GM21367 (cell line): ENCODE measurements around the gene SEMA3G.

ENCODE experiments used
- ATAC-seq: cut with Tn5 transposase; IDR thresholded peaks from one replicate; pipeline ENCODE4 v1.9.1; 2021; ENCODE audit not compliant: unreplicated experiment

The SEMA3G gene

DNA sequence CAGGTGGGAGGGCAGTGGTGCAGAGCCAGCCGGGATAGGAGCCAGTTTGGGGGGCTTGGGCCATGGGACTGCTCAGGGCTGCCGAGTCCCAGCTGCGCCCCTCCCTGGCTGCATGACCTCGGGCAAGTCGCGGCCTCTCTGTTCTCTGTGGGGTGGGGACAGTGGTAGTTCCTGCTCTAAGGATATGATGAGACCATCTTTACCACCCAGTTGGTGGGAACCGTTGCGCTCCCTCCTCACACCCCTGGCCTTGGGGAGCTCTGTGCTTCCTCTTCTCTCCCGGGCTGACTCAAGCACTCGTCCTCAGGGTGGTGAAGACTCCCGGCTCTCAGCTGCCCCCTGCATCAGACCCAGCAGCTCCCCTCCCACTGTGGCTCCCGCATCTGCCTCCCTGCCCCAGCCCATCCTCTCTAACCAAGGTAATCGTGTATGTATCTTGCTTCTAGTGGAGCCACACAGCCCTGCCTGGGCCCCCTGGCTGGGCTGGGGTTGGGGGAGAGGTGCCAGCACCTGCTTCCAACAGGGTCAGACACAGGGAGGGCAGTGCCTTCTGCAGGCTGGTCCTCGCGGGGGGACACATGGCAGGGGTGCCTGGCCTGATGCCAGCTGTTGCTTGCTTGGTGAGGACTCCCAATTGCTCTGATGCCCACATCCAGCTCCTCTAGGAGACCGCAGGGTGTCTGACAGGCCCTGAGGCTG lies 35.1 kb upstream of the SEMA3G start:
- no peak for ATAC-seq

DNA sequence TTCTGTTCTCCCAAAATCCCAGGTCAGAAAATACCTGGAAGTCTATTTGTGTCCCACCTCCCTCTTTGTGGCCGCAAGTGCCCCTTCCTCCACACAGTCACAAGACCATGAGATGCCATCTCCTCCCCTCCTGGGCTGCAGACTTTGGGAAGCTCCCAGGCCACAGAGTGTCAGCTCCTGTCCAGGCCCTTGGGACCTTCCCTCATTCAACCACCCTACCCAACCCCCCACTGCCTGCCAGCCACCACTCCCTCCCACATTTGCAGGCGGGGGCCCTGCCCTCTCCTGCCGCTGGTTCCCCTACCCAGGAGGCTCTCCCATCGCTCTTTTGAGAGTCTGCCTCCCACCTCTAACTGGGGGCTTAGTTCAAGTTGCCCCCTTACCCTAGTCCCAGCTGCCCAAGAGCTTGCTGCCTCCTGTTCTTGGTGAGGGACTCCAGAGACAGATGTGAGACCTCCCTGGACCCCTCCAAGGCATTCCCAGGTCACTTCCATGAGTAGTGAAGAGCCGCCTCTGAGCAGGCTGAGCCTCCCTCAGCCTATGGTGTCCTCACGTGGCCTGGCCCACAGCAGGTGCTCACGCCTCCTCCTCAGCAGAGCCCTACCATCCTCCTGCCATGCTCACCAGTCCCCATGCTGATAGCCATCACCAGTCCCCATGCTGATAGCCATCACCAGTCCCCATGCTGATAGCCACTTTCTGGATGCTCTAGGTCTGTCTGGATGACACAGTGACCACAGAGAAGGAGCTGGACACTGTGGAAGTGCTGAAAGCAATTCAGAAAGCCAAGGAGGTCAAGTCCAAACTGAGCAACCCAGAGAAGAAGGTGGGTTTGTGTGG lies 34.4 kb upstream of the SEMA3G start:
- no peak for ATAC-seq

DNA sequence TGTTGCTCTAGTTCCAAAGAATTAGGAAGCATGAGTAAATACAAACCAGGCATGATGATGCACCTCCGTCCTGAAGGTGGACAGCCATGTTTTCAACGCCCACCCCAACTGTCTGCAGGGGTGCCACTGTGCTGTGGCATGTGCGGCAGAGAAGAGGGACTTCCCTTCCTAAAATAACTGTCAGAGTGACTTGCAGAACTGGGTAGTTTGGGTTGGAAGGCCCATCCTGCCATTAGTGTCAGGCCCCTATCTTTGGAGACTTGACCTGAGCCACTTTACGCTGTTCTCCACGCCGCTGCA lies 32.8 kb upstream of the SEMA3G start:
- no peak for ATAC-seq

DNA sequence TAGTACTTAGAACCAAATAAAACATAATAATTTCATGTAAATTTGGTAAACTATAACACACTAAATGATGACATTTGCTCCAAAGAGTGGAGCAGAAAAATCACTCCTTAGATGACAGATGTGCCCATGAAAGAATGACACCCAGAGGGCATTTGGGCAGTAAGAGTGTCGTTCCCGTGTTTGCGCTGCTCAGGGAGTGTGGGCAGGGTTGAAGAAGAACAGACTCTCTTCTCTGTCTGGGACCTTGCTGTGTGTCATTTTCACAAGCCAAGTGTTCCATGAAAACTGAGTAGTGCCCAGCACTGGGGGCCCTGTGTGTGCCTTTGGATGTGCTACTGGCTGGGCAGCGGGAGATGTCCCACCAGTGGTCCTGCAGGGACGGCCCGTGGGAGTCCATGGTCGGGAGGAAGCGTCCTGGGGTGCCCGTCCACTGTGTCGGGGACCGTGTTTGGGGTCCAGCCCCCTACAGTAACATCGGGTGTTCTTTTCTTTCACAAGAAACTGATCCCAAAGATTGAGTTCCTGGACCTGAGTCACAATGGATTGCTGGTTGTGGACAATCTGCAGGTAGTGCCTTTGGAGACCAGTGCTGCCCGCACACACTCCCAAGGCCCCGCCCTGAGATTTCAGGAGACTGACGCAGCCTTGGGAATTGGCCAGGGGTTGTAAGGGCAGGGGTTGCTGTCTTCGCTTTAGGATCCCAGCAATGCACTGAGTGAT lies 32.3 kb upstream of the SEMA3G start:
- no peak for ATAC-seq

DNA sequence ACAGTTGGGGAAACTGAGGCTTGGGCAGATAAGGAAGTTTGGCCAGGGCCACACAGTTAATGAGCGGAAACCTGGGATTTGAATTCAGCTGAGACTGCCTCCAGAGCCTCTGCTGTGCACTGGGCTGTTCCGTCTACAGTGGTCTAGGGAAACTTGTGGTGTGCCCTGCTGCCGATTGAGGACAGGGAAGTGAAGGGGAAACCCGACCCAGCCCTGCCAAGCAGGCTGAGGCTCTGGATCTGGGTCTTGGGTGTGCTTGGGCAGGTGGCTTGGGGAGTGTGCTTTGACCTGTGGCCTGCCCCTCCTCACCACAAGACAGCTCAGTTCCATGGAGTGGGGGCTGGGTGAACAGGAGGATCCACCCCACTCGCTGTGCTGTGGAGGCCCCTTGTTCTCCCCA lies 28.1 kb upstream of the SEMA3G start:
- ATAC-seq = no peak

DNA sequence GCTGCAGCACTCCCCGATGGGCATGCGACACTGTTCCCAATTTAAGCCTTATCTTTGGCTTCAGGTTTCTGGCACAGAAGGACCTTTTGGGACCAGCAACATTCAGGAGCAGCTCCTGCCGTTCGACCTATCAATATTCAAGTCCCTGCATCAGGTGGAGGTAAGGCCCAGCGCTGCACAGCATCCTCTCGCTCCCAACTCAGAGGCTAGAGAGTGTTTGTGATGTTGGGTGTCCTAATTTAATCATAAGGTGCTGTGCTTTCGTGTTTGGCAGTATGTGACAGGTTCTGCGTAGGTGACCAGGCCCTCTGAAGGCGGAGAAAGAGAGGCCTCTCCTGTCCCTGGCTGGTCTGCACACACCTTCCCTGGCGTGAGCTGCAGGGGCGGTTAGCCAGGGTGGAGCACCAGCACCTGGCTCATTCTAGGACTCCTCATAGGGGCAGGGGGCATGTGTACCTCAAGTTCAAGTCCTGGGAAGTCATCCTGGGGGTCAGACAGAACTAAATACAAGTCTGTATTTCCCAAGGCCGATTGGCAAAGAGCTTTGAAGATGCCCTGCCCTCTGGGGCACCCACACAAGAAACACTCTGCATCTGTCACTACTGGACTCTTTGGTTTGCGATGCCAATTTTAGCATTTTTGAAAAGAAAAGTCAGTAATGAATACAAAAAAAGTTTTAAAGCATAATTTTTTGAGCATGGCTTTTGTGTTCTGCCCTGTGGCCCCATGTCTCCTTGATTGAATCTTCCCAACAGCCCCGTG lies 27.5 kb upstream of the SEMA3G start:
- ATAC-seq = no peak

DNA sequence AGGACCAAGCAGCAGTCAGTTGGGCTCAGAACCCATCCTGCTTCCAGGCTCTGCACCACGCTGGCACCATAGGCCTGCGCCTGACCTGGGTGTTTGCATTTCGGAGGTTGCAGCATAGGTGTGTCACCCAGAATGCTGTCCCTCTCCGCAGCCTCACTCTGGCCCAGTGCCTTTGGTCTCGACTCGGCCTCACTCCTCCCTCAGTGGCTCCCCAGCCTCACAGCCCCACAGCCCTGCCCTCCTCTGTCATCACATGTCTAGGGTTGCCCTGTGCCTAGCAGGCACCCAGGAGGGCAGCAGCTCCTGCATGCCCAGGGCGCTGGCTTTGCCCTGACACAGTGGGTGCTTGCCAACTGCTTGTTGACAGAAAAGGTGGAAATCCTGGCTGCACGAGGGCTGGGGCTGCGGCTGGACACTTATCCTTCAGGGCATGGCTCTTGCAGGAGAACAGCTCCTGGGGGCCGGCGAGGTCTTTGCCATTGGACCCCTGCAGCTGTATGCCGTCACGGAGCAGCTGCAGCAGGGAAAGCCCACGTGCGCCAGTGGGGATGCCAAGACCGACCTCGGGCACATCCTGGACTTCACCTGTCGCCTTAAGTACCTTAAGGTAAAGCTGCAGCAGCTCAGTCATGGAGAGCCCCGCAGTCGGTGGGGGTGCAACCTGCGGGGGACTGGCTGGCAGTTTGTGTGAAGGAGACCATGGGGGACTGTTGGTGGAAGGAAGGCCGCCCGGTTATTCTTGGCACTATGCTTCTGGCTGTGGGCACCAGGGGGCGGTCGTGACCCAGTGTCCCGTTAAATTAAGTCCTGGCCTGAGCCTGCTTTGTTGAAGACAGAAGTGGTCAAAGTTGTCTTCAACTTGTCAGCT lies 26.7 kb upstream of the SEMA3G start:
- no peak for ATAC-seq

DNA sequence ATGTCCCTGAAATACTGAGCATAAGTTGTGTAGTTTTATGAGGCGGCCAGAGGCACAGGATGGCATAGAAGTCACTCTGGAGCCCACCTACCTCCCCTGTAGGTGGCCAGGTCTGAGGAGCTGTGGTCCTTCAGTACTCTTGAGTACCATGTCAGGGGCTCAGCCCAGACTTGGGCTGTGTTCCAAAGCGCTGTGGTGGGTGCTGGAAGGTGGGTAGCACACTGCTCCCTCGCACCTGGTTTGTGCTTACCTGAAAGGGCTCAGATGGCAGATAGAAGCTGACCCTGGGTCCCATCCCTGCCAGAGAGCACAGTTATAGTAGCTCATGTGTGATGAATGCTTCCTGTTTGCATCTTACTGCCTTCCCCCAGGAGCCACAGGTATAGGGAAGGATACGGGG lies 26.0 kb upstream of the SEMA3G start:
- no peak for ATAC-seq

DNA sequence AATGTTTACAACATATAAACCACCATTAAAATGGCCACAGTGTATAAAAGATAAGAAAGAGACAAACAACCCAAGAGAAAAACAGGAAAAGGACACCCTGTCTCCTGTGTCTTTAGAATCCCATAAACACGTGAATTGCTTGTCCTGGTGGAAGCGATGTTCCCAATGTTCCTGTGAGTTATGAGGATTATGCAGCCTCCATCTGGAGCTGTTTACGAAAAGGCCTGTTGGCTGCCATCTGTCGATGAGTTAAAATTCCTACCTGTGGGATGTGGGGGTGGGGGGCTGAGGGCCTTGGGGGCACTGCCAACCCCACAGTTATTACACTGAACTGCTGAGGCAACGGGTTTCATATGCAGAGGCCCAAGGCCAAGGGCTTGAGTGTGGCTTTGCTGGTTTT lies 24.1 kb upstream of the SEMA3G start:
- ATAC-seq = no peak

DNA sequence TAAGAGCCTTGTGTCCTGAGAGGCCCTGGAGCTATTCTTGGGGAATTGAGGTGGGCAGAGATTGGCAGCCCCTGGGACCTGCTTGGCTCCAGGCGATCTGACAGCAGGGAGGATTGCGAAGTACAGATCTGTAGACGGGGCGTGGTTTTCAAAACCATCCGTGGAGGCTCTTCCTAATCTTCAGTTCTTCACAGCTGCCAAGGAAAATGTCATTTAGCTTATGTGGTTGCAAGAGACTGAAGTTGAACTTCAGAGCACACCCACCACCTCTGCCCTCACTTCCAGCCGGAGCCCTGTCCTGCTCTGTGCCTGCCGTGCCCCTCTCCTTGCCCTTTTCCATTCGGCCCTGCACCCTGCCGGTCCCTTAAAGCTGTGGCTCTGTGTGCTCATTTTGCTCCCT lies 23.4 kb upstream of the SEMA3G start:
- ATAC-seq = no peak

DNA sequence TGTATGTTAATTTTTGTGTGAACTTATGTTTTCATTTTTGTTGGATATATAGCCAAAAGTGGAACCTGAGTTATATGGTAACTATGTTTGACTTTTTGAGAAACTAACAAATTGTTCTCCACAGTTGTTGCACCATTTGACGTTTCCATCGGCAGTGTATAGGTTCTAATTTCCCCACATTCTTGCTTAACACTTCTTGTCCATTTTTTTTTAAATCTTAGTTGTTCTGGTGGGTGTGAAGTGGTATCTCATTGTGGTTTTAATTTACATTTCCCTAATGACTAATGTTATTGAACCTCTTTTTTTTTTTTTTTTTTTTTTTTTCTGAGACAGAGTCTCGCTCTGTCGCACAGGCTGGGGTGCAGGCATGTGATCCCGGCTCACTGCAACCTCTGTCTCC lies 18.5 kb upstream of the SEMA3G start:
- no peak for ATAC-seq

DNA sequence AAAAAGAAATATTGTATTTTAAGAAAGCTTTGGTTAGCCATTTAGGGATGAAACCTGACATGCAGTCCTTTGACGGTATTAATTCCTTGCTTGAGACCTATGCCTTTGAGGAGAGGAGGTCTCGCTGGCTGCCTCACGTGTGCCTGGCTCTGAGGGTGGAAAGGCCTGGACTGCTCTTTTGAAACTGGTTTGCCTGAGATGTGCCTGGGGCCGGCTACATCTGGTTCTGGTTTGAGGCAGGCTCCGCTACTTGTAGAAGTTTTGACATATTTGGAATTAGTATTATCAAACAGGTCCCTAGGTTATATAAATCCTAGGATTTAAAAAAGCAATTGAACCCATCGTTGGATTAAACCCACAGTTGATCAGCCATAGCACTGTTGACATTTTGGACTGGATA lies 17.0 kb upstream of the SEMA3G start:
- no peak for ATAC-seq

DNA sequence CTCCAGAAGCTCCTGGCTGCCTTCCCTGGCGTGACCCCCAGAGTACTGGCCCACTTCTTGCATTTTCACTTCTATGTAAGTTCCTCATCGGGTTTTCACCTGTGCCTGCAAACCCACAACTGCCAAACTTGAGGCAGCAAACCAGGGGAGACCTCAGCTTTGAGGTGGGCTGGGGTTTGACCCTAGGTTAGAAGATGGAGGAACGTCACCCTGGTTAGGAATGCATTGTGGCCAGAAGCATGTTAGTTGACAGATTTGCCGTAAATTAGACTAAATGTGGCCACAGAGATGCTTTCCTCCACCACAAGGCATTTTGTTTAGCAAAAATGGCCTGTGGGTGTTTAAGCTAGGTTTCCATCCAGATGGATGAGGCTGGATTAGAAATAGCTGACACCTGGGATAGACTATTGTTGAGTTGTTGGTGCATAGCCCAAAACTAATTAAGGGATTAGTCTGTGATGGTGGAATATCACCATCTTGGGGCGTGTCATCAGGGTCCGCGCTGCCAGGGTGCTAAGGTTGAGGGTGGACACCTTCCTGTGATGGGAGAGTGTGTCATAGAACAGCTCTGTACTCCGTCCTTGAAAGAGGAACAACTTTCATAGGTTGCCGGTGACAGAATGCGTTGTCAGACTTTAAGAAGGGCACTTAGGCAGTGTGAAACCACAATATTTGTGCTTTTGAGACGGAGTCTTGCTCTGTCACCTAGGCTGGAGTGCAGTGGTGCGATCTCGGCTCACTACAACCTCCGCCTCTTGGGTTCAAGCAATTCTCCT lies 14.1 kb upstream of the SEMA3G start:
- ATAC-seq = no peak

DNA sequence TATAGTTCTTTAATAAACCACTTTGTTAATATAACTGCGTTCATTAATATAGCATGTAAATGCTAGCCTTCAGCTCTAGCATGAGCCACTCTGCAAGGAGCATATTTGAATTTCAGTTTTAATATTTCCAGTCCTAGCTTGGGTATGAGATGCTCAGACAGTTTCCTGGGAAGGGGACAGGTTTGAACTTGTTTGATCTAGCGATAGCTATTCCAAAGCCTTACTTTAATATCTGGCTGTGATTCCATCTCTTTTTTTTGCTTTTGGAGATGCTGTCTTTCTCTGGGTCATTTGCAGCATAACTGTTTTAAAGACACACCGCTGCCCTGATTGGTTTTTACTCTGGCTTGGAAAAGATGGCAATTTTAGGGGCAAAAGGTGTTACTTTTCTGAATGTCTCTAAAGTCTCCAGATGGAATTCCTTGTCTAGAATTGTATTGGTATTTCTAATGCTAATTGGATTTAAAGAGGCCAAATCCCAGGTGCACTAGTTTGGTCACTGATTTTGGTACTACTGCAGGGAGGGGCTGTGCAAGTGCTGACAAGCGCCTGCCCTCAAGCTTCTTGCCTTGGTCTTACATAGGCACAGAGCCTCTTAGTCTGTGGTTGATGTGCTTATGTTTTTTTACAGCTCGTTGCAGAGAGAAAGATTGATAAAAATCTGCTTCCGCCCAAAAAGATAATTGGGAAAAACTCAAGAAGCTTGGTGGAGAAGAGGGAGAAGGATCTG lies 13.3 kb upstream of the SEMA3G start:
- no peak for ATAC-seq

DNA sequence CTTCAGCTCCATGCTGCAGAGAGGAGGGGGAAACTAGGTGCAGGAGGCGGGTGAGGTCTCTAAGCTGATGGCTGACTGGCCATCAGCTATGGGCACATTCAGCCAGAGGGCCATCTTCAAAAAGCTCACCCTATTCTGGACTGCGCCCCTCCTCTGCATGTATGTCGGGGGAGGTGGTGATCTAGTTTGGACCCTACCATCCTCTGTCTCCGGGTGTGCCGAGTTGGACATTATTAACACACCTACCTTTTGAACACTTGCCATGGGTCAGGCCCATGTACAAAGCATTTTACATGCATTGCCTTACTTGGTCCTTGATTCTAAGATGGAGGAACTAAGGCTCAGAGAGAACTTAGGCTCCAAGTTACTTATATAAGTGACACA lies 11.9 kb upstream of the SEMA3G start:
- no peak for ATAC-seq

DNA sequence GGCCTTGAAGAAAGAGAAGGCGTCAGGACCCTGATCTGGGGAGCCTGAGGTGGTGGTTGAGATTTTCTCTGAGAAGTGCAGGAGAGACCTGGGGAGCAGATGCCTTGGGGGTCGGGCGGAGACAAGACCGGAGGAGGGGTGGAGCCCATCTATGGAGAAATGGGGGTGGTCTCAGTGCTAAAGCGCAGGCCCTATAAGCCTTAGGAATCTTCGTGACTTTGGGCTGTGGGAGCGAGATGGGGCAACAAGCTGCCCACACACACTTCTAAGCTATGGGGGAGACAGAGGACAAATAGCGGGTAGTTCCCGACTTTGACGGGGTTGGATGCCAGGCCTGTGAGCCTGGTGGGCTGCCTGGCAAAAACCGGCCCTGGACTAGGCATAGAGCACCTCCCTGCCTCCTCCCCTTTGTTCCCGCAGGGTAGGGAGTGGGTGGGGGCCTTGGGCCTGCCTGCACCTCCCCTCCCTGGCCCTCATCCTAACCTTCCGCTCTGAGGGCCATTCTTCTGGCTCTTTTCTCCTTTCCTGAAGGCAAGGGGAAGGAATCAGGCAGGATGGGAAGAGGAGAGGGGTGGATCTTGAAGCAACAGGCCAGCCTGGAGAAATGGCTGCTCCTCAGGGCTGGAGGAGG lies 11.4 kb upstream of the SEMA3G start:
- no peak for ATAC-seq

DNA sequence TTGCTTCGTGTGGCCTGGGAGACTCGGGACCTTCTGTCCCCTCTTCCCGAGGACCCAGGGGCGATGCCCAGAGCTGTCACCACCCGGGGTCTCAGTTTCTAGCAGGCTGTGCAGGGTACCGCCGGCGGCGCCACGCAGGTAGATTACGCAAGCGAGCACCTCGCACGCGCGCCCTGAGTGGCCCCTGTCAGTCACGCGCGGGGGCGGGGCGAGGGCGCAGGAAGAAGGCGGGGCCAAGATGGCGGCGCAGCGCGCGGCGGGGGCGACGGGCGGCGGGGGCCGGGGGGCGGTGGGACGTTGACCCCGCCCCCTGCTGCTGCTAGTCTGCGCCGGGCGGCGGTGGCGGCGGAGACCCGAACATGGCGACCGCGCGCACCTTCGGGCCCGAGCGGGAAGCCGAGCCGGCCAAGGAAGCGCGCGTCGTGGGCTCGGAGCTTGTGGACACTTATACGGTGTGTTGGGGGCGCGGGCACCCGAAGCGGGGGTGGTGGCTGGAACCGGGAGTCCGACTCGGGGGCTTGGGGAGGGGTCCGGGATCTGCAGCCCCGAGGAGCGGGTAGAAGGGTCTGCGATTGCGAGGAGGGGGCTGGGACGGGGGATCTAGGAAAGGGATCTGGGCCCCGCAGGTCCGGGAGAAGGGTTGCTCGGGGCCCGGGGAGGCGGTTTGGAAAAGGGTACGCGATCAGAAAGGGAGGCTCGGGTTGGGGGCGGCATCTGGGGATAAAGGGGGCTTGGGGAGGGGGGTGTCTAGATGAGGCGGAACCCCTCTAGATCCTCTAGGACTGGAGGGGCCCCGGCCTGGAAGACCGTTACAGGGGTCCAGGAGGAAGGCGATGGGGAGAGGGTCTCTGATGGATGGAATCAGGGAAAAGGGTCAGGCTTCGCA lies 10.6 kb upstream of the SEMA3G start, which contains the start of gene NISCH:
TSS of gene NISCH (plus strand) at position 322 of the 886 bp plus-strand sequence. CDS start at position 360, 38 bp downstream.
- peak; percentile 51 for ATAC-seq

DNA sequence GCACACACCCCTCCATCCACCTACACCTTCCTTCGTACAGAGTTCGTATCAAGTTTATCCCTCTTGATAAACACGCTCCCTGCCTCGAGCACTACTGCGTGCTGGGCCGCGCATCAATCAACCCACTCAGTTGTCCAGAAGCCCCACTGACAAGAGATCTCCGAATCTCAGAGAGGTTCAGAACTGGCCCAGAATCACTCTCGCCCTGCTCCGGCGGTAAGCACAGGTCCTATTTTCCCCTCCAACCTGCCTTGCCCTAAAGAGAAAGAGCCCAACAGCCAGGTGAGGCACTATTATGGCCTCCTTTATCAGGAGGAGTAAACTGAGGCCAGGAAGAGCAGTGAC lies 10.0 kb upstream of the SEMA3G start:
- ATAC-seq = no peak
